ENCODE results near the gene PHKA2. TPM values are rescaled to one million over a fixed set of nuclear protein-coding genes. Genes with fewer than 3 reads are reported as not detected.
A peak's percentile ranks its signal among the peaks of the same experiment; 100 is the strongest.

PHKA2 gene
- total and polyA plus RNA-seq, 4 donors, result 28.9 to 82.3 (median 41.9) TPM

- peak in 1 of 2 donors; percentile 33 for TF ChIP-seq RXRA (IDR thresholded peaks at IDR 0.05)
- peak; percentile 16 for TF ChIP-seq SP1 (IDR thresholded peaks at IDR 0.05)
- peak; percentile 12 for TF ChIP-seq YY1 (IDR thresholded peaks at IDR 0.05)
- peak; percentile 13 to 42 for TF ChIP-seq HNF4A (conservative IDR thresholded peaks at IDR 0.05)
- no peak for TF ChIP-seq ATF3 (IDR thresholded peaks at IDR 0.05)
- no peak for TF ChIP-seq CTCF (IDR thresholded peaks at IDR 0.05; ENCODE audit: low read depth, low read length, missing input control)
- Histone ChIP-seq H3K9me3 (ENCODE audit: control insufficient read depth in 4 of 4, low read length in 3 of 4) (no peaks in the 10 kb centered on the region), H3K27me3 (ENCODE audit: control insufficient read depth in 4 of 4, insufficient read depth in 4 of 4, low read length in 3 of 4) (no peaks in the 10 kb centered on the region), H3K9ac (ENCODE audit: low read depth in 1 of 2, low read length in 2 of 2) (no peak overlapping the region), H3K36me3 (ENCODE audit: control insufficient read depth in 4 of 4, insufficient read depth in 3 of 4, low read depth in 1 of 4, low read length in 3 of 4) (peaks cover 1 to 25% (median 9%) of the 10 kb centered on the region in 4 donors), H3K4me1 (ENCODE audit: control insufficient read depth in 4 of 4, insufficient read depth in 4 of 4, low read length in 3 of 4) (peaks cover 4 to 32% (median 22%) of the 10 kb centered on the region in 4 donors), H3K4me3 (ENCODE audit: low read depth in 1 of 3, low read length in 3 of 3) (no peak overlapping the region), H3K27ac (ENCODE audit: low read depth in 1 of 2, low read length in 2 of 2) (peak overlapping the region in 1 of 2 donors; percentile 25)
- whole genome bisulfite sequencing, result 53% methylated on average over 10 of the region's 10 CpGs
- DNase-seq (ENCODE audit: low spot score), result no peak
These were observed 48.0 kb downstream of the PHKA2 start for GRCh38 chrX:18935893-18936292.

DNA sequence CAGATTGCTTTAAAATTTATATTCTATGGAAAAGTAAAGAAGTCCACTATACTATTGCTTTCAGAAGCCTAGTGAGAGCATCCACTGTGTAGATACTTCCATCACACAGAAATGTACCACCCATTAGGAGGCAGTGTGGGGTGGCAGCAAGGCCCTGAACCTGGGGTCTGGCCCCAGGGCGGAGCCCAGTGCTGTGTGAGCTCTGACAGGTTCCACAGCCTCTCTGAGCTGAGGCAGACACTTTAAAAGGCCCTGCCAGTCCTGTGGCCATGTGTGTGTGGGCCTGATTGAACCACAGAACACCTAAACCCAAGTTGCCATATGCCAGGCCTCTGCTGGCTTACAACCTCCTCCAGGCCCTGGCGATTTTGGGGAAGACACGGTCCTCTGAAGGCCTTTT, 49.2 kb downstream of the PHKA2 start:
- H3K27me3 ChIP-seq (ENCODE audit: control insufficient read depth in 4 of 4, insufficient read depth in 4 of 4, low read length in 3 of 4), result no peaks in the 10 kb centered on the region
- H3K27ac ChIP-seq (ENCODE audit: low read depth in 1 of 2, low read length in 2 of 2), result peak overlapping the region in 1 of 2 donors; percentile 31
- peaks cover 4 to 32% (median 22%) of the 10 kb centered on the region in 4 donors for H3K4me1 ChIP-seq (ENCODE audit: control insufficient read depth in 4 of 4, insufficient read depth in 4 of 4, low read length in 3 of 4)
- WGBS, result 98% methylated on average over 3 of the region's 3 CpGs
- DNase-seq (ENCODE audit: low spot score), result no peak
- no peak overlapping the region for H3K4me3 ChIP-seq (ENCODE audit: low read depth in 1 of 3, low read length in 3 of 3)
- H3K9ac ChIP-seq (ENCODE audit: low read depth in 1 of 2, low read length in 2 of 2), result no peak overlapping the region
- H3K36me3 ChIP-seq (ENCODE audit: control insufficient read depth in 4 of 4, insufficient read depth in 3 of 4, low read depth in 1 of 4, low read length in 3 of 4), result peaks cover 4 to 26% (median 6%) of the 10 kb centered on the region in 4 donors
- TF ChIP-seq GABPA (IDR thresholded peaks at IDR 0.05 in 1 of 2, conservative IDR thresholded peaks at IDR 0.05 in 1 of 2) (no peak), CTCF (IDR thresholded peaks at IDR 0.05; ENCODE audit: low read depth, low read length, missing input control) (no peak), ZBTB33 (IDR thresholded peaks at IDR 0.05) (no peak), FOXA1 (IDR thresholded peaks at IDR 0.05) (no peak), HNF4G (IDR thresholded peaks at IDR 0.05) (no peak), RXRA (IDR thresholded peaks at IDR 0.05) (no peak), MAX (IDR thresholded peaks at IDR 0.05) (no peak), SP1 (IDR thresholded peaks at IDR 0.05) (no peak), FOXA2 (IDR thresholded peaks at IDR 0.05) (no peak), NR2F2 (IDR thresholded peaks at IDR 0.05) (no peak), ATF3 (IDR thresholded peaks at IDR 0.05) (no peak), RAD21 (IDR thresholded peaks at IDR 0.05) (no peak), YY1 (IDR thresholded peaks at IDR 0.05) (no peak), EGR1 (IDR thresholded peaks at IDR 0.05; ENCODE audit: low read depth in 2 of 2) (no peak), JUND (IDR thresholded peaks at IDR 0.05) (no peak), HNF4A (conservative IDR thresholded peaks at IDR 0.05) (no peak), TAF1 (conservative IDR thresholded peaks at IDR 0.05) (no peak)
- TF ChIP-seq, protein P1, sequence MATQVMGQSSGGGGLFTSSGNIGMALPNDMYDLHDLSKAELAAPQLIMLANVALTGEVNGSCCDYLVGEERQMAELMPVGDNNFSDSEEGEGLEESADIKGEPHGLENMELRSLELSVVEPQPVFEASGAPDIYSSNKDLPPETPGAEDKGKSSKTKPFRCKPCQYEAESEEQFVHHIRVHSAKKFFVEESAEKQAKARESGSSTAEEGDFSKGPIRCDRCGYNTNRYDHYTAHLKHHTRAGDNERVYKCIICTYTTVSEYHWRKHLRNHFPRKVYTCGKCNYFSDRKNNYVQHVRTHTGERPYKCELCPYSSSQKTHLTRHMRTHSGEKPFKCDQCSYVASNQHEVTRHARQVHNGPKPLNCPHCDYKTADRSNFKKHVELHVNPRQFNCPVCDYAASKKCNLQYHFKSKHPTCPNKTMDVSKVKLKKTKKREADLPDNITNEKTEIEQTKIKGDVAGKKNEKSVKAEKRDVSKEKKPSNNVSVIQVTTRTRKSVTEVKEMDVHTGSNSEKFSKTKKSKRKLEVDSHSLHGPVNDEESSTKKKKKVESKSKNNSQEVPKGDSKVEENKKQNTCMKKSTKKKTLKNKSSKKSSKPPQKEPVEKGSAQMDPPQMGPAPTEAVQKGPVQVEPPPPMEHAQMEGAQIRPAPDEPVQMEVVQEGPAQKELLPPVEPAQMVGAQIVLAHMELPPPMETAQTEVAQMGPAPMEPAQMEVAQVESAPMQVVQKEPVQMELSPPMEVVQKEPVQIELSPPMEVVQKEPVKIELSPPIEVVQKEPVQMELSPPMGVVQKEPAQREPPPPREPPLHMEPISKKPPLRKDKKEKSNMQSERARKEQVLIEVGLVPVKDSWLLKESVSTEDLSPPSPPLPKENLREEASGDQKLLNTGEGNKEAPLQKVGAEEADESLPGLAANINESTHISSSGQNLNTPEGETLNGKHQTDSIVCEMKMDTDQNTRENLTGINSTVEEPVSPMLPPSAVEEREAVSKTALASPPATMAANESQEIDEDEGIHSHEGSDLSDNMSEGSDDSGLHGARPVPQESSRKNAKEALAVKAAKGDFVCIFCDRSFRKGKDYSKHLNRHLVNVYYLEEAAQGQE (IDR thresholded peaks at IDR 0.05), result no peak
- no peaks in the 10 kb centered on the region for H3K9me3 ChIP-seq (ENCODE audit: control insufficient read depth in 4 of 4, low read length in 3 of 4)

Data from liver (tissue), 9 donors.